ENCODE measurements around the gene KIF26B.

Gene KIF26B

DNA sequence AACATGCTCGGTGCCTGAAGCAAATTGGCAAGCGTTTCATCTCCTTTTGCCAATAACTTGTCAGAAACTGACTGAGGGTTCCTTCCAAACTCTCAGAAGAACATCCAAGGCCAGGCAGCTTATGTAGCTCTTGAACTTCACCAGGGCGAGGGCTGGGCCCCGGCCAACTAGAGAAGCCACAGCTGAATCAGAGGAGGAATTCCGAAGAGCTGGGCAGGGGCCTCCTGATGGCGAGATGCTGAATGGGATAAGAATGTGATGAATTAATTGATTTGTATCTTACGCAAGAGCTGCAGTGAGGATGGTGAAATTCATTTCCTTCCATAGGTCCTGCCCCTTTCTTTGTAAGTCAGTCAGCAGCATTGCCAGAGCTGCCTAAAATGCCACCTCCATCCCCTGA lies 345.8 kb downstream of the KIF26B start:
- TF ChIP-seq, protein P1, sequence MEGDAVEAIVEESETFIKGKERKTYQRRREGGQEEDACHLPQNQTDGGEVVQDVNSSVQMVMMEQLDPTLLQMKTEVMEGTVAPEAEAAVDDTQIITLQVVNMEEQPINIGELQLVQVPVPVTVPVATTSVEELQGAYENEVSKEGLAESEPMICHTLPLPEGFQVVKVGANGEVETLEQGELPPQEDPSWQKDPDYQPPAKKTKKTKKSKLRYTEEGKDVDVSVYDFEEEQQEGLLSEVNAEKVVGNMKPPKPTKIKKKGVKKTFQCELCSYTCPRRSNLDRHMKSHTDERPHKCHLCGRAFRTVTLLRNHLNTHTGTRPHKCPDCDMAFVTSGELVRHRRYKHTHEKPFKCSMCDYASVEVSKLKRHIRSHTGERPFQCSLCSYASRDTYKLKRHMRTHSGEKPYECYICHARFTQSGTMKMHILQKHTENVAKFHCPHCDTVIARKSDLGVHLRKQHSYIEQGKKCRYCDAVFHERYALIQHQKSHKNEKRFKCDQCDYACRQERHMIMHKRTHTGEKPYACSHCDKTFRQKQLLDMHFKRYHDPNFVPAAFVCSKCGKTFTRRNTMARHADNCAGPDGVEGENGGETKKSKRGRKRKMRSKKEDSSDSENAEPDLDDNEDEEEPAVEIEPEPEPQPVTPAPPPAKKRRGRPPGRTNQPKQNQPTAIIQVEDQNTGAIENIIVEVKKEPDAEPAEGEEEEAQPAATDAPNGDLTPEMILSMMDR (IDR thresholded peaks at IDR 0.05; ENCODE audit: low read depth, low read length, missing control alignments) = peak; percentile 25
- H3K27ac ChIP-seq = no peak overlapping the region
- DNase-seq = no peak
- in situ Hi-C loops (cut with HindIII; ENCODE audit: low pct_ligation_motif_present, low sequenced_read_pairs) = no loop called here
- H3K4me3 ChIP-seq (ENCODE audit: low read depth, low read length) = no peak overlapping the region
- no peaks in the 10 kb centered on the region for H3K36me3 ChIP-seq (replicated peaks)
- no peaks in the 10 kb centered on the region for H3K27me3 ChIP-seq (replicated peaks)

DNA sequence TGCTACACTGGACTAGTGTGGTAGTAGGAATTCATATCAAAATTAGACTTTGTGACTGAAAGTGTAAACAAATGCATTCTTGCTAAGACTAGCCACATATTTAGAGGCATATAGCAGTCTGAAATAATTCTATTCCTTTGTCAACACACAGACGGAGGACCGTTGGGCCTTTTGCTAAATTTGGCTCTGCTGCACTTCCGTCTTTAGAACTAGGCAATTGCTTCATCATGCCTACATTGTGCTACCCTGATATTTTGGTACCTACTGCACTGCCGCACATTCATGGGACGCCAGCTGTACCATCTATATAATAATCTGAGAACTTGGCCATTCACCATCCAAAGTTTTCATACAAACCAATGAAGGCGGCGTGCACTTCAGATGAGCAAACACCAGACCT lies 346.8 kb downstream of the KIF26B start:
- Histone ChIP-seq H3K27ac (no peak overlapping the region), H3K4me3 (ENCODE audit: low read depth, low read length) (no peak overlapping the region), H3K27me3 (replicated peaks) (no peaks in the 10 kb centered on the region), H3K36me3 (replicated peaks) (no peaks in the 10 kb centered on the region)
- in situ Hi-C loops (cut with HindIII; ENCODE audit: low pct_ligation_motif_present, low sequenced_read_pairs) = no loop called here
- no peak for DNase-seq
- TF ChIP-seq, protein P1 (IDR thresholded peaks at IDR 0.05; ENCODE audit: low read depth, low read length, missing control alignments) = no peak

DNA sequence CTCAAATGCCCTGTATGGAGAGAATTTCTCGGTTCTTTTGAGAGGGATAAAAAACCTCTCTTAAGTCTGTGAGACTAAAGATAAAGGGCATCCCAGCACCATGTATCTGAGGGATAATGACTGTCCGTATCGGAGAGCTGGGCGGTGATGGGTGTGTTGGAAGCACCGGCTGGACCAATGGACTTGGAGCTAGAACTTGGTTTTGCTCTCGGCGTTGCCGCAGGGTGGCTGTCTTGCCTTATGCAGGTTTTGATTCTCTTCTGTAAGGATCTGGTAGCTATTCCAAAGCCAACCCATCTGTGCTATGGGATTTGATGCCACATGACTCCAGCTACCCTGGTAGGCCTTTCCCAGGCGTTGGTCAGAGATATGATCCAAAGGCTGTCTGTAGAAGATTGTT lies 348.8 kb downstream of the KIF26B start:
- TF ChIP-seq, protein P1 (IDR thresholded peaks at IDR 0.05; ENCODE audit: low read depth, low read length, missing control alignments) = peak; percentile 21
- DNase-seq = no peak
- H3K4me3 ChIP-seq (ENCODE audit: low read depth, low read length) = no peak overlapping the region
- no peak overlapping the region for H3K27ac ChIP-seq
- in situ Hi-C loops (cut with HindIII; ENCODE audit: low pct_ligation_motif_present, low sequenced_read_pairs) = no loop called here
- H3K27me3 ChIP-seq (replicated peaks) = no peaks in the 10 kb centered on the region
- no peaks in the 10 kb centered on the region for H3K36me3 ChIP-seq (replicated peaks)

DNA sequence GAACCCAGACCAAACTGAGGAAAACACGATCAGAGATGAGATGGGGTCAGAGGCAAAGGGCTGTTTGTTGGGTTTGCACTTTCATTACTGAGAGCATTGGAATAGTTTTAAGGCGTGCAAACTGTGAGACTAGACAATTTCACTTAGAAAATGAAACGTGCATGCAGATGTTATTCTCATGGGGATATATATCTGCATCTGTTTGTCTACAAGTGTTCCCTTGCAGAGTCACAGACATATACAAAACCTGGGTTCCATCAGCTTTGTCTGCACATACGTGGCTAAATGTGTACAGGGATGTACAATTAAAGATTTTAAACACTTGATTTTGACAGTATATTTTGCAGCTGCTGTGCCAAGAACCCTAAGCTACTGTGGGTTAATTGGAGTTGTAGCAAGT lies 355.4 kb downstream of the KIF26B start:
- DNase-seq = no peak
- TF ChIP-seq, protein P1 (IDR thresholded peaks at IDR 0.05; ENCODE audit: low read depth, low read length, missing control alignments) = no peak
- in situ Hi-C loops (cut with HindIII; ENCODE audit: low pct_ligation_motif_present, low sequenced_read_pairs) = no loop called here
- no peak overlapping the region for H3K27ac ChIP-seq
- no peaks in the 10 kb centered on the region for H3K36me3 ChIP-seq (replicated peaks)
- H3K27me3 ChIP-seq (replicated peaks) = no peaks in the 10 kb centered on the region
- H3K4me3 ChIP-seq (ENCODE audit: low read depth, low read length) = no peak overlapping the region

DNA sequence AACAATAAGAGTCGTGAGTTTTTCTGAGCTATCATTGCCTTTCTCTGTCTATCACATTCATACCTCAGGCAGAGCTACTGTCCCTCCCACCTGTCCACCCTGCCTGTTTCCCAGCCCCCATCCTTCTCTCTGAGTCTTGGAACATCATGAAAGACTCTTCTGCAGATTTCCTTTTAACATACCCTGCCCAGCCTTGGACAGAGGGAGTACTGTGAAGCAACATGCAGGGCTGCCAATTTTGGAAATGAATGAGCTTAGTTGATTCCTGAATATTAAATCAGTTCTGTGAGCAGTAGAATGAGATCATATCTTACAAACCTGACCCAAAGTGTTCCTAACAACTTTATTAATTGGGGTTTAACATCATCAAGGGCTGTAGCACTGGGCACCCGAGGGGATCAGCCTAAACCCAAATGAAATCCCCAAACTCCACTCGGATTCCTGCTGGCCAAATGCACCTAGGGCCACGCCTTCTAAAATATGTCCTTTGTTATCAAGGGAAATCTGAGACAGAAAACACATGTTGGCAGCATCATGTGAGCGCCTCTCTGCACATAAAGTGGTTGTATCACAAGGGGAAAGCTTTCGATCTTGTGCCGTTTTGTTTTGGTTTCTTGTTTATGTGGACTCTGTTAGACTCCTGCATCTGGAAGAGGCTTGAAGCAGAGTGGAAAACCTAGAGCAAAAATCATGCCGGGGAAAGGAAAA lies 357.6 kb downstream of the KIF26B start:
- TF ChIP-seq, protein P1 (IDR thresholded peaks at IDR 0.05; ENCODE audit: low read depth, low read length, missing control alignments) = no peak
- in situ Hi-C loops (cut with HindIII; ENCODE audit: low pct_ligation_motif_present, low sequenced_read_pairs) = no loop called here
- Histone ChIP-seq H3K36me3 (replicated peaks) (no peaks in the 10 kb centered on the region), H3K27me3 (replicated peaks) (no peaks in the 10 kb centered on the region), H3K27ac (no peak overlapping the region), H3K4me3 (ENCODE audit: low read depth, low read length) (peak overlapping the region; percentile 20)
- no peak for DNase-seq

Measured in brain microvascular endothelial cell (primary cell).